Stimulated activated CD4-positive, alpha-beta T cell treated with anti-CD3 and anti-CD28 coated beads, TNF-alpha, amount 100 ng/mL, for 24 hours (primary cell): ENCODE data around the gene TTC6.

Source experiments
- DNase-seq, 3 experiments: peaks; one replicate each; pipeline ENCODE4 v3.0.0-alpha.2; 2020; ENCODE audit warnings: low read depth in 3 of 3

The TTC6 gene

GRCh38 chr14:37585101-37585511 lies 10.3 kb upstream of the TTC6 start:
- DNase-seq: no peak

GRCh38 chr14:37585971-37586796 lies 9.2 kb upstream of the TTC6 start:
- DNase-seq: no peak

DNA sequence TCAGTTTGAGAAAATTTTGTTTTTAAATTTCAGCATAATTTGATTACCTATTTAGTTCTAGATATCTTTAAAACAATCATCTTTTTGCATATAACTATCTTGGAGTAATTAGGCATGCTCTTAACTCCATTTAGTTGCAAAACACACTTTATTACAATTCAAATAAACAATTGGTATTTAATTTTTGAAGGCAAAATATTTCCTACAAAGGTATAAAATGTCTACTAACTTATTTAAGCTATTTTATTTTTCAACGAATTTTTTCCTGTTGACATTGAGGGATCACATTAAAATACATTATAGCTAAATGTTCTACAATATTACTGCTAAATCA lies 8.7 kb upstream of the TTC6 start:
- no peak for DNase-seq

DNA sequence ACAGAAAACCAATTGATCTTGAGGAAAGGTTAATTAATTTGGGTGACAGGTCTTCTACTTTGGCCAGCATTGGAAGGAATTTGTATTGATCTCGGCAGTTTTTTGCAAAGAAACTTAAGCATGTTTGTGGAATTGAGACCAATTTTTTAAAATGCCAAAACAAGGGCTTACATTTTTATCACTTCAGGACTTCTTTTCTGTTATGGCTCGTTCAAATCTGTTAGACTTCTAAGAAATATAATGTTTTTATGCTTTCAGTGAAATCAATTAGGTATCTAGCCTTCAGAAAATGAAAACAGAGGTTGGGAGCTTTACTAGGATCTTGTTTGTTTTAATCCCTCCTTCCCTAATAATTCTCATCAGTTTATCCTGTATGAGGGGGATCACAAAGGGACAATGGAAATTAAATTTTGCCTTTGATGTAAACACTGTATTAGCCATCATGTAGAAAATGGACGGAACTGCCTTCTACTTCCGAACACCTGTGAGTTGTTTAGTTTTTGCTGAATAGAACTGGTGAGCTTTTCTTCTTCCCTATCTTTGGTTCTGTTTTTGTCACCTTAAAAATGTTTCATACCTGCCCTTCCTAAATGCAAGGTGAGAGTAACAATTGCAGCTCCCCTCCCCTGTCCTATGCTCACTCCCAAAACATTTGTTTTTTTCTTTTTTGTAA lies 8.2 kb upstream of the TTC6 start:
- no peak for DNase-seq

GRCh38 chr14:37587881-37588666 lies 7.4 kb upstream of the TTC6 start:
- DNase-seq: no peak

DNA sequence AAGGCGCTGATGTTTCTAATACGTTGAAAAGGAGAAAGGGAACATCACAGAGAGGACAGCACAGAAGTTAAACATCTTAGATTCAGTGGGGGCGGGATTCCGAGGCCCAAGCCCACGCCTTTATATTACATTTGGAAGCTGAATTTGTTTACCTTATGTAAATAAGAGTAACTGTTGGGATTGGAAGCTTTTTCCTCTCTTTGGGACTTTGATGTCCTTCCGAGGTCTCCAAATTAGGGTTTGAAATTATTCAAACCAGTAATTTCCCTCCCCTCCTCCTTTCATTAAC lies 6.8 kb upstream of the TTC6 start:
- no peak for DNase-seq

DNA sequence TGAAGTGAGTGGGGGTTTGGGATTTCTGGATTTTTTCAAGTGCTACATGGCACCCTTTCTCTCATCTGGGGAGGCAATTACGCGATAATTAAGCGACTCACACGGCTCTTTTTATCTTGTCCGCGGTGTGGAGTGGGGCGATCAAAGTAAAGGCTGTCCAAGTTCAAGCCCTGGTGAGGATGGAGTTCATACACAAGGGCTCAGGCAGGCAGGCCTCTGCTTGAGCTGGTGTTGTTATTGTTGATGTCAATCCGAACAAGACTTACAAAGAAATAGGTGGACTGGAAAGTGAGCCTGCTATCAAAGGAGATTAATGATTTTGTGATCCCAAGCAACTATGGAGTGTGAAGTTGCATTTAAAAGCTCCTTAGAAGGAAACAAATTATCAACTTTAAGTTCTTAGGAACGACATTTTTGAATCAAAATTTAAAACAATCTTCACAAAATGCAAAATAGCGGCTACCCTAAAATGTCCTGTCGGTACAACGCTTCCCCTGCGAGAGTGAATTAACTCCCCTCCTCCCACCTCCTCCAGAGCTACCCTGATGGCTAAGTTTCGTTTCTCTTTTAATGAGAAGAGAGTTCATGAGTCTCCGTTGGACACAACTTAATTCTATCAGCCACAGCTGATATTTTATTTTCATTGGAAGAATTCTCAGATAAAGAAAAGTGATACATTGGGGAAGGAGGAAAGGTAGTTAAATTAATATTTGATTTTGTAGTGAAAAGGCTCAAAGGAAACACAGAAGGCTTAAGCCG lies 6.3 kb upstream of the TTC6 start:
- DNase-seq: no peak

DNA sequence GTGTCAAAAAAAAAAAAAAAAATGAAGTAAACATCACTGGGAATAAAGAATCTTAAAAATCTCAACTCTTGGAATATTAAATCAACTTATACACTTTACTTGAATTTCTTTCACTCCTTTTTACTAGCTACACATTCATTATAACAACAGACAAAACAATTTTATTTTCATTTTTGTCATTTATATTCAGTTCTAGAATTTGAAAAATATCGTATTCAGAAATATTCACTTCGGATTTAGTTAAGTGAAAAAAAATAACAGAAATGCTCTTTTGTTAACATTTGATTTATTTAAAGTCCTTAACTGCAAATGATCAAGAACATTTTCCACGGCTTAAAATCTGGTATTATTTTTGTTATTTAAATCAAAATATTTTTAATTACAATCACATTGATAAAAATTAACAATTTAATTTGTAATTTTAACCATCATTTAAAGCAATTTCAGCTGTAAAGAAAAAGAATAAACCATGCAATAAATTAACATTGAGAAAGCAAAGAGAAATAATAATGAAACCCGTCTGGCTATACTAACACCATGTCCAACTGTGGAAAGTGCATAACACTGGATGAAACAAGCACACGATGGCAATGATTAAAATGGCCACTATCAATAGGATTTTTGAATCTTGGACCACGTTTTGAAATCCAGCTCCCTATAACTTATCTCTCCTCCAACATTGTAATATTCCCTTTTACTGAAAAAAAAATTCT lies 5.6 kb upstream of the TTC6 start:
- DNase-seq: no peak

DNA sequence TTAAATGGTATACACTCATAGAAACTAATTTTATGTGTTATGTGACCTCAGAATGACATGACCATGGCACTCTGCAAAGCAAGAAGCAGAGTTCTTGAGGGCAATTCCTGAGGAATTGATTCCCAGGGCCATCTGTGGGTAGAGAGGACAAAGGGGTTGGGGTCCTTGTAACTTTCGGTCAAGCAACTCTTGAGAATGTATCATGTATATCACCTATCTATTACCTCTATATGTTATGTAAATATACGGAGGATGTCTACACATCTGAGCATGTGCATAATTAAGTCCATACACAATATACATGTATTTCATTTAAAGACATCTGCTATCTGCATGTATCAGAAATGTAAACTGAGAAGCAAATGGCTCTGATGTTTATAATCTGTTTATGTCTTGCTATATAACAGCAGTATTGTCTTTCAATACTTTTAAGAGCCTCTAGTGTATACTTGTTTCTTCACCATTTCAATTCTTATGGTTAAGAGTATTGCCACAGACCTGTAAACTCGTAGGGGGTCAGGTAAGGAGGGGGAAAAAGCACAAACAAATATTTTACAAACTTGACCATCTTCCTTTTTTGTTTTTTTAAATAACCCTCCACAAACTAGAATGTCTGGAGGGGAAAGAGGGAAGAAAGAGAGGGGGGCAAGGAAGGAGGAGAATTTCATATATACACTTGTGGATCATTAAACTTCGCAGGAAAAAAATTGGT lies 4.8 kb upstream of the TTC6 start:
- DNase-seq: no peak

GRCh38 chr14:37591311-37591940 lies 4.0 kb upstream of the TTC6 start:
- no peak for DNase-seq

DNA sequence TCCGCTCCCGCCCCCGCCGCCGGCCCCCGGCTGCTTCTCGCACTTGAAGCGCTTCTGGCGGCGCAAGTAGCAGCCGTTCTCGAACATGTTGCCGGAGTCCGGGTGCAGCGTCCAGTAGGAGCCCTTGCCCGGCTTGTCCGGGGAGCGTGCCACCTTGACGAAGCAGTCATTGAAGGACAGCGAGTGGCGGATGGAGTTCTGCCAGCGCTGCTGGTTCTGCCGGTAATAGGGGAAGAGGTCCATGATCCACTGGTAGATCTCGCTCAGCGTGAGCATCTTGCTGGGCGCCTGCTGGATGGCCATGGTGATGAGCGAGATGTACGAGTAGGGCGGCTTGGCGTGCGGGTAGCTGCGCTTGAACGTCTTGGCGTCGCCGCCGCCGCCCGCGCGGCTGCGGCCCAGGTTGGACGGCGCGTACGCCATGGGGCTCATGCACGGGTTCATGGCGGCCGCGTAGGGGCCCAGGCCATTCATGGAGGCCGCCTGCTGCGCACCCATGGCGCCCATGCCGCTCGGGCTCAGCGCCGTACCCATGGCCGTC lies 3.4 kb upstream of the TTC6 start:
- no peak for DNase-seq

- no peak for DNase-seq
Measured at GRCh38 chr14:37592482-37593408, 2.7 kb upstream of the TTC6 start.

GRCh38 chr14:37593511-37594237 lies 1.8 kb upstream of the TTC6 start:
- DNase-seq: no peak

DNA sequence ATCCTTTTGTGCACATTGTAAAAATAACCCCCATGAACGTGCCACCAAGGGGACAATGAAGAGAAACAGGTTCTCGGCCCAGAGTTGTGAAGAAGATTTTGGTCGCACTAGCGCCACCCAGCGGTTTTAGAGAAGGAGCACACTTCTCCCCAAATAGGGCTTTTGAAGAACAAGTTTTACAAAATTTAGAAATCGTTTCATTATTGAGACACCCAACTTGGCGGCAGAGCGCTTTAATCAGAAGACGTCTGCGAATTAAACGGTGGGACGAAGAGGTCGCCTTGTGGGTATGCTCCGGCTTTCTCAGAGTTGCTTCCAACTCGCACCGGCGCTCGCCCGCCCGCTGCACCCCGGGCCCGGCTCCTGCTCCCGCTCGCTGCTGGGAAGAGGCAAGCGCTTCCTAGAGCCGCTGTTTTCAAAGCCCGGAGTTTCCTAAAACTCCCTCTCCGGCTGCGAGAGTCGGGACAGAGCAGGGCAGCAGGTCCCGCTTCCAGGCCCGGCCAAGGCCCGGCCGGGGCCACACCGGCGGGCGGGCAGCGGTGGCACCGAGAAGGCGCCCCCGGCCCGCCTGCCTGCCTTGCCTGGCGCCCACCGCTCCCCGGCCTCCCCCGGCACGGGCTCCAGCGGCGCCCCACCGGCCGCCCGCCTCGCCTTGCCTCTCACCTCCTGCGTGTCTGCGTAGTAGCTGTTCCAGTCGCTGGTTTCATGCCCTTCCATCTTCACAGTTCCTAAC lies 1.0 kb upstream of the TTC6 start:
- no peak for DNase-seq

GRCh38 chr14:37595809-37596621 lies 586 bp downstream of the TTC6 start:
- peak; percentile 53 to 77 (median 58) for DNase-seq

- no peak for DNase-seq
Measured at GRCh38 chr14:37596790-37597472, 1.5 kb downstream of the TTC6 start.
